SK-N-SH (cell line): ENCODE results near the gene VPS4B. TPM values are rescaled to one million over a fixed set of nuclear protein-coding genes. Genes with fewer than 3 reads are reported as not detected.

ENCODE experiments used
- CTCF ChIA-PET: fragments of 300-600, 350-600 bp; formaldehyde crosslinking; extraction: SDS; loops from one replicate; lab custom pipeline; 2021; lab: Yijun Ruan, JAX
- POLR2A ChIA-PET: fragments of 350-600 bp; sonication (Branson Sonifier 250); formaldehyde crosslinking; extraction: SDS; loops from one replicate; lab custom pipeline; 2020; ENCODE audit warnings: antibody characterized with exemption, inconsistent platforms; lab: Yijun Ruan, JAX
- DNase-seq: peaks from one replicate; pipeline ENCODE4 v3.0.0; 2012
- H2AFZ ChIP-seq: fragments of 200-600 bp; sonication (generic); 2 replicates; pipeline ENCODE4 v1.8.1; 2016; ENCODE audit warnings: antibody characterized with exemption, mild to moderate bottlenecking, low read depth
- H3F3A ChIP-seq: fragments of 200-600 bp; sonication (generic); replicated peaks from 2 replicates; pipeline ENCODE3; 2016; ENCODE audit warnings: antibody characterized with exemption, mild to moderate bottlenecking; ENCODE audit not compliant: insufficient read depth
- H3K27ac ChIP-seq, 2 experiments: fragments of 200-500 bp in 1 of 2; fragments of 200-600 bp in 1 of 2; sonication (Bioruptor generic) in 1 of 2; sonication (generic), shearing (Covaris generic) in 1 of 2; 2 replicates each; pipeline versions ENCODE4 v1.5.1 to v1.6.1; 2014 to 2016; ENCODE audit warnings: low read depth in 2 of 2, inconsistent platforms in 1 of 2, low read length in 1 of 2, mild to moderate bottlenecking in 1 of 2, mixed read lengths in 1 of 2
- H3K27me3 ChIP-seq: fragments of 200-600 bp; sonication (generic), shearing (Covaris generic); 2 replicates; pipeline ENCODE4 v1.6.1; 2016; ENCODE audit warnings: mixed run types; ENCODE audit not compliant: insufficient read depth
- H3K36me3 ChIP-seq, 2 experiments: fragments of 200-500 bp in 1 of 2; fragments of 200-600 bp in 1 of 2; sonication (Bioruptor generic) in 1 of 2; sonication (generic) in 1 of 2; replicated peaks in 1 of 2; 2 replicates each; pipeline versions ENCODE3 to v1.5.1; 2014 to 2016; ENCODE audit warnings: low read length in 1 of 2, mild to moderate bottlenecking in 1 of 2; ENCODE audit not compliant: insufficient read depth in 2 of 2, control insufficient read depth in 1 of 2
- H3K4me1 ChIP-seq, 2 experiments: fragments of 200-500 bp in 1 of 2; fragments of 200-600 bp in 1 of 2; sonication (Bioruptor generic) in 1 of 2; sonication (generic), shearing (Covaris generic) in 1 of 2; 2 replicates each; pipeline versions ENCODE4 v1.5.1 to v1.6.1; 2014 to 2016; ENCODE audit warnings: low read depth in 1 of 2, low read length in 1 of 2, mixed run types in 1 of 2; ENCODE audit not compliant: insufficient read depth in 2 of 2, control insufficient read depth in 1 of 2
- H3K4me2 ChIP-seq: fragments of 200-600 bp; sonication (generic), shearing (Covaris generic); 2 replicates; pipeline ENCODE4 v1.6.1; 2017; ENCODE audit warnings: mixed run types
- H3K4me3 ChIP-seq, 2 experiments: fragments of 200-500 bp in 1 of 2; fragments of 200-600 bp in 1 of 2; sonication (Bioruptor generic) in 1 of 2; sonication (generic), shearing (Covaris generic) in 1 of 2; 2 replicates each; pipeline versions ENCODE4 v1.5.1 to v1.8.1; 2014 to 2016; ENCODE audit warnings: low read depth in 2 of 2, inconsistent platforms in 1 of 2, low read length in 1 of 2, mild to moderate bottlenecking in 1 of 2, mixed read lengths in 1 of 2, moderate library complexity in 1 of 2
- H3K79me2 ChIP-seq: fragments of 200-600 bp; sonication (generic); 2 replicates; pipeline ENCODE4 v1.8.1; 2017; ENCODE audit warnings: mild to moderate bottlenecking; ENCODE audit not compliant: insufficient read depth
- H3K9ac ChIP-seq: fragments of 200-600 bp; sonication (generic); 2 replicates; pipeline ENCODE4 v1.6.1; 2017; ENCODE audit warnings: mixed run types
- H3K9me2 ChIP-seq: fragments of 200-600 bp; sonication (generic); 2 replicates; pipeline ENCODE4 v1.6.1; 2017; ENCODE audit warnings: mixed run types
- H3K9me3 ChIP-seq: fragments of 200-600 bp; sonication (generic); 2 replicates; pipeline ENCODE4 v1.6.1; 2017; ENCODE audit warnings: mixed run types, mild to moderate bottlenecking, moderate library complexity
- H4K20me1 ChIP-seq: fragments of 200-600 bp; sonication (generic); 2 replicates; pipeline ENCODE4 v1.6.1; 2017; ENCODE audit warnings: mild to moderate bottlenecking, mixed run types; ENCODE audit not compliant: insufficient read depth
- ELF1 ChIP-seq: IDR thresholded peaks from 2 replicates; pipeline ENCODE4 v1.4.0; 2012
- FOSL2 ChIP-seq: IDR thresholded peaks from 2 replicates; pipeline ENCODE4 v1.4.0; 2012; ENCODE audit warnings: low read depth, mild to moderate bottlenecking, moderate library complexity, borderline replicate concordance
- FOXM1 ChIP-seq: IDR thresholded peaks from 2 replicates; pipeline ENCODE4 v1.4.0; 2012; ENCODE audit warnings: low read depth, mild to moderate bottlenecking
- IRF3 ChIP-seq: fragments of 150-350 bp; IDR thresholded peaks from 2 replicates; pipeline ENCODE4 v1.6.1; 2016; ENCODE audit warnings: mild to moderate bottlenecking, low read depth, low read length
- MXI1 ChIP-seq: IDR thresholded peaks from 2 replicates; pipeline ENCODE4 v1.6.1; 2012; ENCODE audit warnings: mild to moderate bottlenecking, low read depth, low read length, improper control_type of control experiment
- NRF1 ChIP-seq: IDR thresholded peaks from 2 replicates; pipeline ENCODE4 v1.6.1; 2012; ENCODE audit warnings: low read depth, mild to moderate bottlenecking, low read length
- PBX3 ChIP-seq: IDR thresholded peaks from 2 replicates; pipeline ENCODE4; 2012
- POLR2AphosphoS5 ChIP-seq: IDR thresholded peaks from 2 replicates; pipeline ENCODE4 v1.6.1; 2012; ENCODE audit warnings: low read depth, low read length
- RCOR1 ChIP-seq: fragments of 150-350 bp; IDR thresholded peaks from 2 replicates; pipeline ENCODE4 v1.6.1; 2017; ENCODE audit warnings: antibody characterized with exemption, low read length
- REST ChIP-seq: IDR thresholded peaks from 2 replicates; pipeline ENCODE4 v1.6.1; 2012; ENCODE audit warnings: mild to moderate bottlenecking, low read depth, low read length, moderate library complexity
- SIN3A ChIP-seq: IDR thresholded peaks from 2 replicates; pipeline ENCODE4 v1.6.1; 2012; ENCODE audit warnings: low read depth, mild to moderate bottlenecking, low read length, moderate library complexity, borderline replicate concordance
- TAF1 ChIP-seq: IDR thresholded peaks from 2 replicates; pipeline ENCODE4 v1.6.1; 2012; ENCODE audit warnings: low read depth, mild to moderate bottlenecking, low read length, moderate library complexity, borderline replicate concordance
- TEAD4 ChIP-seq: IDR thresholded peaks from 2 replicates; pipeline ENCODE4 v1.4.0; 2012; ENCODE audit warnings: mild to moderate bottlenecking, borderline replicate concordance; ENCODE audit not compliant: insufficient read depth
- USF1 ChIP-seq: IDR thresholded peaks from 2 replicates; pipeline ENCODE4 v1.4.0; 2012; ENCODE audit warnings: low read depth, borderline replicate concordance
- USF2 ChIP-seq: fragments of 150-350 bp; IDR thresholded peaks from 2 replicates; pipeline ENCODE4 v1.6.1; 2017; ENCODE audit warnings: antibody characterized with exemption, low read length, low read depth, borderline replicate concordance
- YY1 ChIP-seq: IDR thresholded peaks from 2 replicates; pipeline ENCODE4 v1.4.0; 2012; ENCODE audit warnings: low read depth, mild to moderate bottlenecking
- ZBTB33 ChIP-seq: IDR thresholded peaks from 2 replicates; pipeline ENCODE4 v1.4.0; 2012; ENCODE audit warnings: low read depth, borderline replicate concordance
- WGBS: methylation state at CpG from one replicate; pipeline ENCODE4 v1.1.6; 2017; ENCODE audit warnings: low lambda C conversion rate; 5-methylcytosine and 5-hydroxymethylcytosine counted together
- polyA plus RNA-seq, 3 experiments: library from polyadenylated mRNA; depleted of rRNA; stranded (reverse); fragments of >200 nt; gene quantifications; 2 replicates each; pipeline ENCODE4 v1.2.3, GENCODE V29; 2012

The VPS4B gene
- polyA plus RNA-seq, 1 of the 3 experiments (the other 2 are of a cell fraction), result 15.0 TPM

DNA sequence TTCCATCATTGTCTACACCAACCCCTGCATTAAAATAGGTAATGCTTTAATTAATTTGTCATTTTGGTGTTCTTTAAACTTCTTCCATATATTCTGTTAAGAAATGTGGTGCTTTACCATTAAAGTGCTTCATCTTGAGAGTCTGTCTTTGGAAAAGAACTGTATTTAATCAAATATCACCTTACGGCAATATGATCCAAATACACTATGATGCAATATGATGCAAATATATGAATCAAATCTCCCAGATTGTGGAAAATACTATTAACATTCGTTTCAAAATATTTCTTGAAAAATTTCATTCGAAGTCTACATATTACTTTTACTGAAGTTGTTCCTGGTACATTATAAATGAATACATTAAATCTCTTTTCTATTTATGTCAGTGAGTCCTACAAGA lies 23.0 kb downstream of the VPS4B start:
- Histone ChIP-seq H2AFZ (no peak overlapping the region), H3K9me2 (no peaks in the 10 kb centered on the region), H3K27me3 (no peaks in the 10 kb centered on the region), H3K4me2 (no peak overlapping the region), H3K9me3 (no peaks in the 10 kb centered on the region), H3K9ac (no peak overlapping the region), H4K20me1 (no peaks in the 10 kb centered on the region), H3K4me1 (no peaks in the 10 kb centered on the region), H3K27ac (no peak overlapping the region), H3K36me3 (peaks cover 79 to 89% of the 10 kb centered on the region in 2 experiments), H3K4me3 (no peak overlapping the region), H3F3A (peaks cover 5% of the 10 kb centered on the region), H3K79me2 (peaks cover 5% of the 10 kb centered on the region; the same call in 1 of the 2 replicates)
- no peak for TF ChIP-seq USF2
- no peak for TF ChIP-seq TEAD4
- CTCF ChIA-PET, result no interaction called here
- no peak for DNase-seq
- POLR2A ChIA-PET, result no interaction called here
- WGBS, result 92% methylated on average over 3 of the region's 3 CpGs

DNA sequence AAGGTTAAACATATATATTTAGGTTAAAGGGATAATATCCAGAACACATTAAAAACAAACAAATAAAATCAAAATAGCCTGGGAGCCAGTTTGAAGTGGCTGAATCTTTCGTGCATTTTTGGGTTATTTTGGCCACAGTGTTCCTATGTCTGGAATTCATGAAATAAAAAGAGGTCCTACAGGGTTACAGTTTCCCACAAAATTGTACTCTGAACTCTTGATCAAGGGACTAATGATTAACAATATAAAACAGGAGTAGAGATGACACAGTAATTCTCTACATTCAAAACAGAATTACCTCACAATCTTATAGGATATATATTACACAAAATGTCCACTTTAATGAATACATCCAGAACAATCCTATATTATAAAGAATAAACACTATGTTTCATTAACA lies 24.9 kb downstream of the VPS4B start:
- WGBS, result 97% methylated on average over 1 of the region's 1 CpG
- Histone ChIP-seq H3K27ac (no peak overlapping the region), H2AFZ (no peak overlapping the region), H3K79me2 (no peaks in the 10 kb centered on the region), H3K27me3 (no peaks in the 10 kb centered on the region), H3F3A (peaks cover 5% of the 10 kb centered on the region), H3K9me3 (no peaks in the 10 kb centered on the region), H3K9ac (no peak overlapping the region), H3K4me3 (no peak overlapping the region), H3K4me2 (no peak overlapping the region), H3K4me1 (no peaks in the 10 kb centered on the region), H3K36me3 (peaks cover 67 to 76% of the 10 kb centered on the region in 2 experiments), H4K20me1 (no peaks in the 10 kb centered on the region), H3K9me2 (no peaks in the 10 kb centered on the region)
- ChIA-PET CTCF (interaction anchor here (0.7 kb wide), 1 partner anchor 20 kb away, joined by 3 read pairs; no protein-coding TSS in a partner anchor), POLR2A (no interaction called here)
- DNase-seq, result no peak
- TF ChIP-seq RCOR1, result no peak
- TF ChIP-seq USF1, result no peak
- TF ChIP-seq REST, result no peak
- TF ChIP-seq USF2, result no peak
- TF ChIP-seq TAF1, result no peak
- no peak for TF ChIP-seq POLR2AphosphoS5
- no peak for TF ChIP-seq ELF1
- TF ChIP-seq MXI1, result no peak
- TF ChIP-seq IRF3, result no peak
- TF ChIP-seq FOXM1, result no peak
- TF ChIP-seq SIN3A, result no peak
- TF ChIP-seq PBX3, result no peak
- TF ChIP-seq ZBTB33, result no peak
- no peak for TF ChIP-seq FOSL2
- no peak for TF ChIP-seq YY1
- TF ChIP-seq NRF1, result no peak
